GM18505 (cell line): ENCODE results near the gene MTX1.
"Not testable (repeated sequence)": the region's sequence is repeated elsewhere in the genome, so short reads cannot be mapped to it uniquely, and the experiment has no call there.

Experiments used
- ATAC-seq: cut with Tn5 transposase; IDR thresholded peaks from one replicate; pipeline ENCODE4 v1.9.1; 2021; ENCODE audit not compliant: unreplicated experiment
- POLR2A ChIP-seq: IDR thresholded peaks from 4 replicates; pipeline ENCODE4 v1.6.1; 2011; ENCODE audit warnings: borderline replicate concordance; ENCODE audit not compliant: insufficient read depth, insufficient read length; ENCODE audit errors: extremely low read depth

The MTX1 gene

DNA sequence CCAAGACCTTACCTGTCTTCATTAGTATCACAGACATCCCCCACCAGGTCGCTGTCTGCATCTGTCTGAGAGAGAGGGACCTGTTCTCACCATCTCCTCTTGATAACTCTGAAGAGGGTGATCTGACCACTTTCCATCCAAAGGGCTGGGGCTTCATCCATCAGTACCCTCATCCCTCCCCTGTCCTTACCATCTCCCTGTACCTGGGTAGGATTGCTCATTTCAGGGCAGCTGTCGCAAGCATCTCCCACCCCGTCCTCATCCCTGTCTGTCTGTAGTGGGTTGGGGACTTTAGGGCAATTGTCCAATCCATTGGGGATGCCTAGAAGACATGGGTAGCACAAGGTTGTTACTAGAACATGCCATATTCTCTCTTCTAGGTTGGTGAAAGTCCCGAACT, 8.7 kb upstream of the MTX1 start:
- no peak for TF ChIP-seq POLR2A
- no peak for ATAC-seq

DNA sequence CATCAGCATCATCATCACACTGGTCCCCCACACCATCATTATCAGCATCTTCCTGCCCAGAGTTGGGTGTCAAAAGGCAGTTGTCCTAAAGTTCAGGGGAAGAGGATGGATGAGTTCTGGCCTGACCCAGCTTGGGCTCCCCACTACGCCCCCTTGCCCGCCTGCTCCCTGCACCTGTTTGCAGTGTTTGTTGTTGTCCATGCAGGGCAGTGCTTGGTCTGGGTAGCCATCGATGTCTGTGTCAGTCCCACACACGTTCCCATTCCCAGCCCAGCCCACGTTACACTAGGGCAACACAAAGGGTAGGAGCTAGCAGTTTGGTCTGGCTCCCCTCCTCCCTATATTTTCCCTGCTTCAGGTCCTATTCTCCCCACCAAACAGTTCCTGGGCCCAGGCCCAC, 7.6 kb upstream of the MTX1 start:
- no peak for ATAC-seq
- no peak for TF ChIP-seq POLR2A

DNA sequence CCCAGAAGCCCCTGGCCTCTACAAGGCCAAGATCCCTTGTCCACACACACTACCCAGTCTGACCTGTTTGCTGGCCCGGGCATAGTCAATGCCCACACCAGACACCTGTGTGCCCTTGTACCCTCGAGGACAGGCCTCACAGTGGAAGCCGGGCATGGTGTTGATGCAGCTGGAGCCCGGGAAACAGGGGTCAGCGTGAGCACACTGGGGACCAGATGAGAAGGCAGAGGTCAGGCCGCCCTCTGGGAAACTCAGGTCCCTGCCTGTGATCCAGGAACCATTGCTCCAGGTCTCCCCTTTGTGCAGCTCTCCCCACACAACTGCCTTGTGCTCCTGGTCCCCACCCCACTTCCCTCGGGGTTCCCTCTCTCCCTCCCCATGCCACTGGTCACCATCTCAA, 6.3 kb upstream of the MTX1 start:
- no peak for TF ChIP-seq POLR2A
- ATAC-seq: no peak

DNA sequence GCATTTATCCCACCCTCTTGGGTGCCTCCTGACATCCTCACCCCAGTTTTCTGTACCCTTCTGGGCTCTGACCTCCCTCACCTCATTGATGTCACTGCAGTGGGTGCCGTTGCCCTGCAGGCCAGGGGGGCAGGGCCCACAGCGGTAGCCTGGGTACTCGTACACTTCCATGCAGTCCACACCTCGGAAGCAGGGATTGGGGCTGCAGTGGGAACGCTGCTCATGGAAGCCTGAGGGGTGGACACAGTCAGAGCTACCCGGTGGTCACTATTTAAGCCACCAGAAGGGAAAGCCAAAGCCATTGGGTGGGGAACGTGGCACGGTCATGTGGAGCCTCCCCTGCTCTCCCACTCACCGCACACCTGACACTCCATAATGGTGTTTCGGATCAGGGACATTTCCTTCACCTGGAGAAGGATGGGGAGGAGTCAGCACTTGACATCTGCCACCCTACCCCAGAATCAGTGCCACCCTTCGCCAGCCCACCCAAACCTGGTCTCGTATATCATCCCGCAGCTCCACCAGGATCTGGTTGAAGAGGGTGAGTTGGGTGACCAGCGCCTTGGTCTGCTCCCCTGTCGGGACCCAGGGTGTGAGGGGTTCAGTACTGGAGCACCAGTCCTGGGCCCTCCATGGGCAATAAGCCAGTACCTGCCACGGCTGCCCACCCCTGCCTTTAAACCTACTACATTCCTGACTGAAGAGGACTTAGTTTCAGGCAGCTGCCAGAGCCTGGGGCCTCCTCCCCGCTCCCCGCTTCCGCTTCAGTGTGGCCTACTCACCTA, 5.6 kb upstream of the MTX1 start:
- no peak for ATAC-seq
- no peak for TF ChIP-seq POLR2A

DNA sequence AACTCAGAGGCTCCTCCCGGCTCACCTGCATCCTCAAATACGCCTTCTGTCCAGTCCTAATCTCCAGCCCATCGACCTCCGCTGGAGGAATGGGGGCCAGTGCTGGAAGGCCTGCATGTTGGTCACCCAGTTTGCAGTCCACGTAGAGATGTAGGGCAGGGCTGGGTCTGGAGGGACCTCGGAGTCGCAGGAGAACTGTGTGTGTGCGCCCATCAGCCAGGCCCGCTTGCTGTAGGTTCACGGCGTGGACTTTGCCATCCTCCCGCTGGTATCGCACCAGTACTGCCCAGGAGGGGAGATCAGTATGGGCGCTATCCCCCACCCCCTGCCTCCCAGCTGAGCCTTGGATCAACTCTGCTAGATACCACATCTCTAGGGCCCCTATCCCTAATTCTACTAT, 3.5 kb upstream of the MTX1 start:
- TF ChIP-seq POLR2A: no peak
- no peak for ATAC-seq

DNA sequence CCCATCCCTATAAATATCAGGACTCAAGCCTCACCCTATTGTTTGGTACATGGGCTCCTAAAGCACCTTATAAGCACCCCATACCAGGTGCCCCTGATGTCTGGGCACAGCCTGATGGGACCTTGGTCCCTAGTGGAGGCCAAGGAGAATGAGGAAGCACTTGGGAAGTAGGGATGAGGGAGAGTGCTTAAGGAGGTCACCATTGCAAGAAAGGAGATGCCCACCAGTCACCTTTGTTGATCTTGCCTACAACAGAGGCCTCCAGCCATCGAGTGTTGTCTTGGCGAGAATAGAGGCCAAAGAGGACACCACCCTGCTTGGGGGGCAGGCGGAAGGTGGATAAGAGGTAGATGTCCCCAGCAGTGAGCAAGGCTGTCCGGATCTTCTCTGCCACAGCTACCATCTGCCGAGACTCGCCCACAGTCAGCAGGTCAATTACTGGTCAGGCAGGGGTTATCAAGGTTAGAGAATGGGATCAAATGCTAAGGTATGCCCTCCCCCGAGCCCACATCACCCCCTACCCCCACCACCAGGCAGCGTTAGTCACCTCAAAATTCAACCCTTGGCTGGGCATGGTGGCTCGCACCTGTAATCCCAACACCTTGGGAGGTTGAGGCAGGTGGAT, 2.4 kb upstream of the MTX1 start:
- ATAC-seq: no peak

GRCh38 chr1:155206891-155207805, 1.3 kb upstream of the MTX1 start:
- peak; percentile 28 for TF ChIP-seq POLR2A
- no peak for ATAC-seq

More for the DNA sequence above, 2.4 kb upstream of the MTX1 start:
- no peak for TF ChIP-seq POLR2A

GRCh38 chr1:155207806-155208540, 522 bp upstream of the MTX1 start, which contains the start of gene THBS3:
Gene THBS3 (minus strand): TSS chr1:155207897. CDS start chr1:155207876, 21 bp downstream.
- no peak for ATAC-seq
- no peak for TF ChIP-seq POLR2A

DNA sequence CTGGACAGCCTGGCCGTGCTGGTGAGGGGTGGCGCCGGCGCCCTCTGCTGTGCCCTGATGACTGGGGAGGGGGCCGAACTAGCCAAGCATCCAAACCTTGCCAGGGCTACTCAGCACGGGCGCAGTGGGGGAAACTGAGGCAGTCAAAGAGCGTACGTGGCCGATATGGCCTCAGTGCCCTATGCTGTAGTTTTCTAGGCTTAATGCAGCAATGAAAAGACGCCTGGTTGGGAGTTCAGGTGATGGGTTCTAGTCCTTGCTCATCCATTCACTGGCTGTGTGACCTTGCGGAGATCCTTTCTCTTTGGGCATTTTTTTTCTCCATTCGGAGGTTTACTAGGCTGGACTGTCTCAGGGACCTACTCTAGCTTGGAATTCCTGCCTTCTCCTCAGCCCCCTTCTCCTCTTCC, 822 bp downstream of the MTX1 start:
- no peak for ATAC-seq
- TF ChIP-seq POLR2A: no peak

DNA sequence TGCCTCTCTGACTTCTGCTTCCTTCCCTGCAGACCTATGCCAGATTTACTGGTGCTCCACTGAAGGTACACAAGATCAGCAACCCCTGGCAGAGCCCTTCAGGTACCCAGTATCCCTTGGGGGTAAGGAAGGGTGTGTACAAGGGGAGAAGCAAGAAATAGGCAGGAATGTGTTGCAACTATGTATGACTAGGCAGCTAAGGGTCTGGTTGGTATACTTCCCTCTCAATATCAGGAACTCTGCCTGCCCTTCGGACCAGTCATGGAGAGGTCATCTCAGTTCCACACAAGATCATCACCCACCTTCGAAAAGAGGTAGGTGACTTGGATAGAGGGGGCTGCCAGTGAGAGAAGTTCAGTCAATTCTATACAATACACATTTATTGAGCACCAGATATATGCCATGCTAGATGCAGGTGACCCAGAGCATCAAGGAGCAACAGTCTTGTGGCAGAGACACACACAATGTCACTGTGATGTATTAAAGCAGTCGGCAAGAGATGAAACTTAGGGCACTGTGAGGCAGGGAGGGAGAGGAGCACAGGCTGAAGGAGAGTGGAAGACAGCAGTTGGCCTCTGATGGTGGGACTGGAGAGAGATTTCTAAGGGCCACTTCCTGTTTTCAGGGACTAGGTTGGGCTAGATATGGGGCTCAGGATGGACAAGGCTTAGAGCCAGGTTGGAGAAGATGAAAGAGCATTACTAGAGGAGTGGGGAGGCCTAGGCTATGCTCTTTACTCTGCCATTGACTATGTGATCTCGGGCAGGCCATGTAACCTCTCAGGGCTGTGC, 2.0 kb downstream of the MTX1 start:
- no peak for TF ChIP-seq POLR2A
- no peak for ATAC-seq

- ATAC-seq: not testable (repeated sequence)
These were observed 3.0 kb downstream of the MTX1 start for GRCh38 chr1:155211381-155212050.

- ATAC-seq: not testable (repeated sequence)
These were observed 3.6 kb downstream of the MTX1 start for GRCh38 chr1:155212051-155212440.

GRCh38 chr1:155214702-155215101, 6.2 kb downstream of the MTX1 start:
- ATAC-seq: not testable (repeated sequence)
